ENCODE results near the gene ZNF697.

ZNF697 gene

DNA sequence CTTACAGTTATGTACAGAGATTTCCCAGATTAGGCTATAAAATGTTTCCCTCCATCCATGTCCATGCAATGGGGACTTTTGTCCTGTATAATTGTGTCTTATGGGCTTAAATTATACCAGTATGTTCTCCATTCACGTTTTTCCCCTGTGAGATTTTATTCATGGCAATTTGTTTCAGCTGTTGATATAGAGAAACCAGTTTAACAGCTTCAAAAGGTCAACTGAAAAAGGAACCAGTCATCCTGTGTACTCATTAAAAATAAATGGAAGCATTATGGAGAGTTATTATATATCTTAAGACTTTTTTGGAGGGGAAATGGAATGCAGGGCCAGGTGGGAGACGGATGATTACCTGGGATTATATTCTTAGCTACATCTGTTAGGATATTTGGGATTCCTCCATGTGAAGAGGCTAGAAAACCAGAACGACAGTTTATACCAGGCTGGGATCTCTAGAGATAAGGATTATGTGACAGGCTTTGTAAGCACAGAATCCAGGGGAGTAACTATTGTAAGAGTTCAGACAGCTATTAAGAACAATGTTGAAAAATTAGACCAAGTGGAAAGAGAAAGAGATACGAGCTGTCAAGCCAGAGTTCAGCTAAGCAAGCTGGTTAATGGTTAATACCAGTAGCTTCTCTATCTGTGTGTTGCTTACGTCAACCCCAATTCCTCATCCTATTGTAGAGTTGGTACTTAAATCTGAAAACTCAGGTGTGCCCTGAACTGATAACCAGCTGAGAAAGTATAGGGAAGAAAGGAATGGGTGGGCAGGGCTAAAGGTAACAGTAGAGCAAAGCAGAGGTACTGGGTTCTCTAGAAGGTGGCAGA is 12.4 kb upstream of the ZNF697 start:
- no peak for DNase-seq

DNA sequence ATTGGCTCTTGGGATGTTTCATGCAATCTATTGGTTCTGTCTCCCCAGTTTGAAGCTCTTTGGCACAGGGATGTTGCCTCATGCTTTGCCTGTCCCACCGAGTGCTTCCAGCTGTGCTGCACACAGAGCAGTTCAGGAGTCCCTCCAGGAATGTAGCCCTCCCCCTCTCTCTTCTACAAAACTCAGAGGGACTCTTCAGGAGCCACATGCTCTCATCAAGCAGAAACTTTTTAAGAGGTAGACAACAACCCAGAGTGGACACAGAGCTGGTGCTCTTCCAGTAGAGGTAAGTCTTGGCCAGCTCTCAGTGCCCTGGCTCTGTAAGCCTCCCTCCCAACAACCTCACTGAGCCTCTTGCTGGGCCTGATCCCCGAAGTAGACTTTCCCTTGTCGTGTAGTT is 11.6 kb upstream of the ZNF697 start:
- no peak for DNase-seq

DNA sequence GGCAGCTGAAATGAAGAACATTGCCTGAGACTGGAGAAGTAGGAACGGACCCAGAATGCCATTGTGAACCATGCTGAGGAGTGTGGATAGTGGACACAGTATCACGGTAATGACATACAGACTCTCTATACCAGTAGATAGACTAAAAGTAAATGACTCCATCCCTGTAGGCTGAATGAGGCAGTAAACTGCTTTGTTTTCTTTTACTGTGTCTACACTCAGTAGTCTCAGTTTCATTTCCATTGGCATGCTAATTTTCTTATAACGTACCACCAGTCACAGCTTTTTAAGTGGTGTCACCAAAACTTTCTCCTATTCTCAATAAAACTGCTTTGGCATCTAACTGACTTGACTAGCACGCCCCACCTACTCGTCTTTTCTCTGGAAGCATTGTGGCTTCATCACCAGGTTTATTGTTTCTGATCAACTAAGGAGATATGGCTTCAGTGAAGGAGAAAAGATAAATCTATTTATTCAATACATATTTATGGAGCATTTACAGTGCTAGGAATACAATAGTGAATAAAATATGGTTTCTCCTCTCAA is 8.4 kb upstream of the ZNF697 start:
- no peak for DNase-seq

DNA sequence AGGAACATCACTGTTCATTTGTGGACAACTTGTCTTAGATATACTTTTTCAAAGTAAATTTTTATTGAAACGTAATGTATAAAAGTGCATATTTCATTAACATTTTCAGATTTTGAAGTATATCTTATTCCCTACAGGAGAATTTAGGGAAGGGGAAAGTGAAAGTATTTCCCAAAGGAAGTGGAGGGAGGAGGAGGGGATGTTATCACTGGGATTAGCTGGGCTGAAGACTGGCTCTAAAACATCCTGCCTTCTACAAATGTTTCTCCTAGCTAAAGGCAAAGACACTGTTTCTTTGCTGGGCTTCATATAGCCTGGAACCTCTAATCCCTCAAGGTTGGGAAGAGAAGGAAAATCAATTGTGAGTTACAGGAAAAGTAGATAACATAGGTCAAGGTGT is 7.1 kb upstream of the ZNF697 start:
- DNase-seq = no peak

DNA sequence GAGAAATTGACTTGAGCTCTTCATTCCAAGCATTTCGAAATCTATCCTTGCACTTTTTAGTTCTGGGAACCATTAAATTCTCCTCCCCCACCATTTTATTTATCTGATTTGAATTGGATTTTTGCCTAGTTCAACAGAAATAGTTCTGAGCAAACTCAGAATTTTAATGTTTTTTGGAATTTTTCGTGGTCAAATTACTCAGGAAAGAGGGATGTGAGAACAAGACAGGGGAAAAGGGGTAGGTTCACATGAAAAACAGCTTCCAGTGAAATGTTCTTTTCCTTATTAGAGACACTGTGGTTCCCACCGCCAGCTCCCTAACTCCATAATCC is 5.7 kb upstream of the ZNF697 start:
- no peak for DNase-seq

DNA sequence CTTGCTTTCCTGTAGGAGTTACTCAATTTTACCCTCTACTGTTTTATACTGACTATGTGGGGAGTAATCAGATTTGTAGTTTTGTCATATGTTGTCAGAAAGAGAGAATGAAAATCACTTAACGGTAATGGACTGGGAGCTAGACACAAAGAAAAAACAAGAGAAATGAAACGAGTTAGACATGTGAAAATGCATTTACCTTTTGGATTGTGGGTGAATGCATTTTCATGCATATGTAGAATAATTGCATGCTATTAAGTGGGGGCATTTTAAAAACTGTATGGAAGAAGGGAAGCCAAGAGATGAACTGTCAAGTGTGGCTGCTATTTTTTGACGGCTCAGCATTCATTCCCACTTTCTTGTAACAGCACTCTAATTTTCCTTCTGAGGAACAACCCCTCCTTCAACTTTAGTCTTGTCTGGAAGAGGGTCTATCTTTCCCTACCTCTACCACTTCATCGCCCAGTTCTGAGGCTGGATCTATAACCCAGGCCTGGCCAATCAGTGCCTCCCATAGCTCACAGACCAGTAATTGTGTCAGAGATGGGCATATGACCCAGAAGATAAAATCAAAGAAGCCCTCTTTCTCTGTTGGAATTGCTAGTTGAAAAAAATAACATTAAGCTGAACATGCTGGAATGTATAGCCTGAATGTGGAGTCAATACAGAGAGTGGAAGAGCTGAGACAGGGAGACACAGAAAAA is 5.2 kb upstream of the ZNF697 start:
- no peak for DNase-seq

DNA sequence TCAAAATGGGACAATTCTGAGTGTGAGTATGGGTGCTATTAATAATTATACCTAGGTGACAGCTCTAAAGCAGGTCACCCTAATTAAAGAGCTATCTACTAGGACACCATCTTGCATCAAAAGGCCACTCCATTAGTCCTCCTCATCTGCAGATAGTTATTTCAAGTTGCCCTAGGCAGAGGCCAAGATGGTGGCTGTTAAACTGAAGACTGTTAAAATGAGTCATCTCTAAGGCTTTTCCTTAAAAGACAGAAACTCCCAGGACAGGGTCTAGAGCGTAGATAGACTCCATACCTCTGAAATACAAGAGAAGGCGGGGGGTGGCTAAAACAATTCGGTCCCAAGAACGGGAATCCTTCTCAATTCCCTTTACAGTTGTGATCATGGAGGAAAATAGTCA is 4.5 kb upstream of the ZNF697 start:
- no peak for DNase-seq

DNA sequence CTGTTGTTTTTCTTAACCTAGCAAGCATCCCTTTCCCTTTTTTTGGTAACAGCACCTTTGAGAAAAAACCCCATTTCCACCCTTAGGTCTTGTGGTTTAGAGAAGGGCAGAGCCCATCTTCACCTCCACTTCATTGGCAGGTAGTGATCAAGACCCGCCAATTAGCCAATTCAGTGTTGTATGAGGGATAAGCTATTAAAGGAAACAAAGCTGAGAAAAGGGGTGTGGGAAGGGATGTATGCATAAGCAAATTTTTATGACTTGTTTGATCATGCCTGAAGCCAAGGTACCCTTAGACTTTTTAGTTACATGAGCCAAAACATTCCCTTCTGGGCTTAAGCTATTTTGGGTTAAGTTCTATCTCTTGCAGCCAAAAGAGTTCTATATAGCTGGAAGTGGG is 3.6 kb upstream of the ZNF697 start:
- DNase-seq = no peak

DNA sequence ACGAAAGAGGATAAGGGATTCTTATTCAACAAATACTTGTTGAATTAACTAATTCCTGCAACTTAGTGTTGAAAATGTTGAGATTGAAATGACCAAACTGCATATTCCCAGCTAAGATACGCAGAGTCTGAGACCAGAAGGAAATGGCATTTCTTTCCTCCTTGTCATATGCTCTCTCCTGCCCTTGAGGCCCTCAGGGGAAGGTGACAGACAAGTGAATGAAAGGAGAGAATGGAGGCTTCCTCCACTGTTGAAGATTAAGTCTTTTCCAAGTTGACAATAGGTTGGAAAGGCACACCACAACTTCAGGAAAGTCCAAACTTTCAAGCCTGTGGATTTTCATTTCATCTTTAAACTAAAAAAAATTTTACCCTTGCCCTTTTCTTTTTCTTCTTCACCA is 3.1 kb upstream of the ZNF697 start:
- DNase-seq = no peak

DNA sequence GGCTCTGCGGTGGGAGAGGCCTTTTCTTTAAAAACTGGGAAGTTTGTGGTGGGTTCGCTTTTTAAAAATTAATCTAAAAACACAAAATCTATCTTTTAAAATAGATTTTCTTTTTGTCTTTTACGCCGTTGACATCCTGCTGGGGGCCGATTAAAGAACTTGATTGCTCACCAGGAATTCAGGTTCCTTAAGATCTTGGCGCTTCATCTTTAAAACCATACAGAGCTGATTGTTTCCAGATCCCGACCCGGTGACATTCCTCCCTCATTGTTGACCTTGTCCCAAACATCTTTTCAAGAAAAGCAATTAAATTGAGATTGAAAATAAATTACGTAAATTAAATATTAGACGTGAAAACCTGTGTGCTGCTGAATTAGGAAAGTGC is 546 bp upstream of the ZNF697 start:
- DNase-seq = peak; percentile 58

DNA sequence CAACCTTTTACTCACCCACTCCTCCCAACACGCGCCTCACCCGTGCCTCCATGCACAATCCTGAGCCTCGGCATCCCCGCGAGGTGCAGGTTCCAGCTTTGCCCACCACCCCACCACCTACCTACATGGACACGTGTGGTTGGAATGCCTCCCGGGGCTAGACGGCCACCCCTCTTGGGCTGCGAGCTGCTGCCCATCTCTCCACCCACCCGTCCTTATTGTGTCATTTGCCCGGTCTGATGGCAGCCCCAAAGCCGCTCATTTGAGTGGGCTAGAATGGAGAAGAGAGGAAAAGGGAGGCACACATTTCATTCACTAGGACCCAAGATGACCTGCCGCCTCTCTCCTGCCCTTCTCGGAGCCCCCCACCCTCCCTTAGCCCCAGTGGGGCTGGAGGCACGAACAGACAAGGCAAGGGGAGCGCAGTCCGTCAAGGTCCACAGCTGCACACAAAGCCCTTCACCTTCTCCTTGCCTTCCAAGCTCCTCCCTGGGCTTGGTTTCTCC is 785 bp downstream of the ZNF697 start:
- DNase-seq = no peak

DNA sequence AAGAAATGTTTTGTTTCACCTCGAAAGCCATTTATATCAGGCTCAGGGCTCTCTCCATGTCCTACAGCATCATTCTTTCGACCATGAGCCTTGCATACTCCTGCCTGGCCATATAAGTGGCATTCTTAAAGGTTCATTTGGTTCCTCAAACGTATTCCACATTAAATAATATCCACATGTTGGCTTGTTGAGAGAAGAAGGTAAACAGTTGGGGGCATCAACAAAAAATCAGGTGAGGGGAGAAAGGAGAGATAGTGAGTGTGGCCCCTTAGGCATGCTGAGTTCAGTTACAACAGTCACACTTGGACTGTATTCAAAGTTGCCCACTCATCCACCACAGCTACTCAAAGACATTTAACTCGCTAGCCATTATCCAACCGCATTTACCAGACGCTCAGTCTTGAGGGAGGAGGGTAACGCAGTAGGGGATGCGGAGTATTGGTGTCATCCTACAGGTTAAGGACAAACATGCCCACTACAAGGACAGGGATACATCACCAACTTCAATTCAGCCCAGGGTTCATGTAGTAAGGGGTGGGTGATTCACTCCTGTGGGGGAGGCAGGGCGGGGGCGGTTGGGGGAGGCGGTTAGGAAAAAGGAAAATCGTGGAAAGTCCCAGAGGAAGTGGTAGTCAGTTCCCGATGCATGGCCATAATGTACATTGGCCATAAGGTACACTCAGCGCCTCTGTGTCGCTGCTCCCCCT is 1.4 kb downstream of the ZNF697 start:
- DNase-seq = no peak

DNA sequence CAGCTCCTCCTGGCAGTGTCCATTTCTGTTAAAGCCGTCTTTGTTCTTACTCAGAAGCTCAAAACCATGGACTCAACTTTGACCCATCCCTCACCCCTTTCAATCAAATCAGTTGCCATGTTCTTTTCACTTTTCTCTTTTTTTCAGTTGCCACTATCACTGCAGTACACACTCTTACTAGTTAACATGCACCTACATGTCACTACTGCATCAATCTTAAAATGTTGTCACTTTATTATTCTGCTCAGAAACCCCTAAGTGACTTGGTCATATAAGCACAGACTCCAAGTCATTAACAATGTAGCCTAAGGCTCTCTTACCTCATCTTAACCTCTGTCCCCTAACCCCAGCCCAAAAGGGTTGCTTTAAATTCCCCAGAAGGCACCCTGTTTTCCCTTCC is 9.0 kb downstream of the ZNF697 start:
- no peak for DNase-seq

DNA sequence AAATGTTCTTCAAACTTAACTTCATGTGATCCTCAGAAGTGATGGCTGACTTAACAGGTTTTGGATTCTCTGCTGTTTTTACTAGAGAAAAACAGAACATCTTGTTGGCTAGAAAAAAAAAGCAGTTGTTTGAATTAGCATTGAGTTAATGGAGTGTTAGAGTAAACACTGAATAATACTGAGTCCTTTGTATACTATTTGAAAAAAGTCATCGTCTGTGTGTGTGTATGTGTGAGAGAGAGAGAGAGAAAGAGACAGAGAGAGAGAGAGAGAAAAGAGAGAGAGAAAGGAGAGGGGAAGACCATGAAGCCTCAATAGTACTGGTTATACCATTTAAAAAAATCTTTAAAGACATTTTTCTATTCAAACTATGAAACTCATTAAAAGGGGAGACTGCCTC is 10.4 kb downstream of the ZNF697 start:
- no peak for DNase-seq

DNA sequence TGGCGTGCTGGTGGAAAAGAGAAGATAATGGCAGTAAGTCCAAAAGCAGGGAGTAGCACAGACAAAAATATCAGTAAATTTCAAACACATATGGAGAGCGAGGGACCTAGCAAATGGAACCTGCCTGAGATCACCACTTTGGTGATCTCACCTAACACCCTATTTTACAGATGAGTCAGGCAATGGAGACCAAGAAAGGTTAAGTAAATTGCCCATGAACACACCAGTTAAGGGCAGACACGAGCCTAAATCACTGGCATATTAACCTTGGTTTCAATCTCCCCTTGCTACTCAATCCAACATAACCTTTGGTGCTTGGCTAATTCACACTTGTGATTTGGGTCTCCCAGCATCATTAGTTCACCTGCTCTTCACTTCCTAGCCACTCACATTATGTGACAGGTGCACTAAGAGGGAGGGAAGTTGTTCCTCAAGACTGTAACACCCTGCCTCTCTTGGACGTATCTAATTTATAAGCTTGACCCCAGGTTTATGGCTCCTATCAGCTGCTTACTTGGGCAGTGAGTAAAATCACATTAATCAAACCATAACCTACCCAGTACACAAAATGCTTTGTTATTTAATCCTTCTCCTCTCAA is 11.5 kb downstream of the ZNF697 start:
- DNase-seq = no peak

DNA sequence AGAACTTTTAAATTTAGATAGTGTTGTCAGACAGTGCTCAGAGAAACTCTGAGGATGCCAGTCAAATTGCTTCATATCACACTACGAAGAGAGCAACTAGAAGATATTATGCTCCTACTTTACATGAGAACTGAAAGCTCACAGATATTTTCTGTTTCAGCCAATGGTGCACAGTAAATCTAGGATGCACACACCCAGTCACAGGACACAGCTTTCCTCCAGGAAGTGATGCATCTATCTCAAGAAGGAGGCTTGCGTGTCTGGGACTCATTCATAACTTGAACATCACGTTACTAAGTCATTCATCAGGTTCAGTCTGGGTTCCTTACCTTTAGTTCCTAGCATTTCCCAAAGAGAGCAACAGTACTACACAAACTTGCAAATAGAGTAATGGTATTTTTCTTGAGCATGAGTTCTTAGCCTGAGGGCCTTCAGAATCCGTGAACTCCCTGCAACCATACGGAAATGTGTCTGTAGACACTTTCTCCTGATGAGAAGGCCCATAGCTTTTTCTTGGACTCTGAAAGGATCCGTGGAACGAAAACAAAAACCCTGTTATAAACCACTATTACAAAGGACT is 12.2 kb downstream of the ZNF697 start:
- DNase-seq = no peak

DNA sequence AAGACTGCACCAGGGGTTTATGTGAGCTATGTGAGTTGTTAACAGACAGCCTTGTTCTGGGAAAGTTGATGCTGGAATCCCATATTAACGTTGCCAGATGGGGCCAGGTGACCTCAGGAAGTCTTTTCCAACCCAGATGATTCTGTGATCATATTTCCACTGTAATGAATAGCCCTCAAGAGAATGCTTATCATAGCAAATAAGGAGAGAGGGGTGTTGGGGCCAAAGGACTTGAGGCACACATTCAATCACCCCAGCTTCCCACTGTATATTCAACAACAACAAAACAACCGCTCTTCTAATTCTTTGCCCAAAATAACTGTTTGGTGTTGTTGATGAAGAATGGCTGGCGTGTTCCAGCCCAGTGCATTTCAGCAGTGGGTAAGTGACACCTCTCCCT is 14.1 kb downstream of the ZNF697 start:
- no peak for DNase-seq

DNA sequence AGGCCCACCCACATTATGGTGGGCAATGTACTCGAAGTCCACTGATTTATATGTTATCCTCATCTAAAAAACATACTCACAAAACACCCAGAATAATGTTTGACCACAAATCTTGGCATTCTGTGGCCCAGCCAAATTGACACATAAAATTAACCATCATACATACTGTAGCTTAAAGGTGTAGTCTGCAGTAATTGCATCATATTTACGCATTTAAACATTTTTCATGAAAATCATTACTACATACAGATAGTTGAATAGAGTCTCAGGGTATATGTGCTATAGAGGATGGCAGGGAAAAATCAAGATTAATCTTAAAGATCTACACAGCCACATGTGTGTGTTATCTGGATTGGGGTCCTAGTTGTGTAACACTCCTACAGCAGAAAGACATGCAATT is 14.5 kb downstream of the ZNF697 start:
- DNase-seq = no peak

DNA sequence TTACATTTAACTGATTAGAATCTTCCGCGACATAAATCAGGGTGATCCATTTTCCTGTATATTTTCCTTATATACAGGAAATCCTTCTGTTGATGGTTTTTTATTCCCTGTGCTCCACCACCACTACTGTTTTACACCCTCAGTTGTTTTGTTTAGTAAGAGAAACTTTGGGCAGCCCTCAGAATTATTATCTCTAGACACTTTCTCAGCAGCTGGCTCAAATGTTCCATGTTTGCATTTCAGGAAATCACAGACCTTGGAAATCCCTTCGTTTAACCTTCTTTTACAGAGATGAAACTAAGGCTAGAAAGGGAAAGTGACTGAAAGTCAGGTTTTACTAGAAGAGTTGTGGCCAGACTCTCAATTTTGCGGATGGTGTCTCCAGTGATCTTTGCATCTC is 15.2 kb downstream of the ZNF697 start:
- no peak for DNase-seq

DNA sequence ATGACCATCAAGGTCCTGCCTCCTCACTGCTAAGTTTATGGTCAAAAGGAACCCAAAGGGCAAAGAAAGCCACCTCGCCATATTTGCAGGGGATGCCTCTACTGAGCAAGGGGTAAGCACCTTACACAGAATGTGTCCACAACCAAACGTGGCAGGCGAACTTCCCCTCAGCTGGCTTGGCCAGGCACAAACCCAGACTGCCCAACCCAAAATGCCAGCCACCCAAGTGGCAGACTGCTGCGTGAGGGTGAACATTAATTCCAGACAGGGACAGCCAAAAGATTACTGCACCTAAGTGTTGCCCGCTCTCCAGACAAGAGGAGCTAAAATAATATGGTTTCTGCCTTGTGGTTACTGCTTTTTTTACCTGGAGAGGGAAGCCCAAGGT is 16.0 kb downstream of the ZNF697 start:
- DNase-seq = no peak

DNA sequence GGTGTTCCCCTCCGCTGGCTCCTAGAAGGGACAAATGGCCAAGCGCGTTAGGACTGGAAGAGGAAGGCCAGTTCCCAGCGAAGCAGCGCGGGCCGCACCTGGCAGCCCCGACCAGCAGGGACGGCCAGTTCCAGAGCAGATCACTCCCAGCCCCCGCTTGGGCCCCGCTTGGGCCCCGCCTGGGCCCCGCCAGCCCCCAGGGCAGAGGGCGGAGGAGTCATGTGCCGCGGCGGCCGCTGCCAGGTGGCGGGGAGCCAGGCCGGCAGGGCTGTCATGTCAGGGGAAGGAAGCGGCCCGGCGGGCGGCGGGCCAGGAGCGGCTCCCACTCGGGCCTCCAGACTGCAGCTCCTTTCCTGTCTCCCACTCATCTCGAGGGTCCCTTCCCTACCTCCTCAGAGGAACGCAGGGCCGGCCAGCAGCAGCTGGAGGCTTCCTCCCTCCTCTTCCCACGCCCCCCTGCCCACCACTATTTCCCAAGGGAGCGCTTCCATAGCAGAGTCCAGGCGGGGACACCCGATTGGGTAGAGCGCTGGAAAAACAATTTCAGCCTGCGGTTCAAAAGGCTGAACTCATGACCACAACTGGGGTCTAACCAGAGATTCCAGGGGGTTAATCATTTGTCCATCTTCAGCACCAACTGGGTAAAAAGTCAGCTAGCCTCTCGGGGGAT is 16.5 kb downstream of the ZNF697 start:
- DNase-seq = peak; percentile 43

DNA sequence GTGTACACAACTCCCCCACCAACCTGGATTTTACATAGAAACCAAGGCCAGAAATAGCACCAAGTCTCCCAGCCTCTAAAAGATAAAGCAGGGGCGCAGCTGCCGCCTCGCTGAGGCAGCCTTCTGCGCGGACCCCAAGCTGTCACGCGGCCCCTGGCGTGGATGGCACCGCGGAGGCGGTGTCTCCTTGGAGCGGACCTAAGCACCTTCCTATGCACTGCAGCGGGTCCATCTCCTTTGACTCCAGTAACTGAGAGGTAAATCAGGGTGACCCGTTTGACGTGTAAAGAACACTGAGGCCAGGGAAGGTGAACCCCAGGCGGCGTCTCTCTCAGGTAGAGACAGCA is 17.0 kb downstream of the ZNF697 start:
- DNase-seq = no peak

DNA sequence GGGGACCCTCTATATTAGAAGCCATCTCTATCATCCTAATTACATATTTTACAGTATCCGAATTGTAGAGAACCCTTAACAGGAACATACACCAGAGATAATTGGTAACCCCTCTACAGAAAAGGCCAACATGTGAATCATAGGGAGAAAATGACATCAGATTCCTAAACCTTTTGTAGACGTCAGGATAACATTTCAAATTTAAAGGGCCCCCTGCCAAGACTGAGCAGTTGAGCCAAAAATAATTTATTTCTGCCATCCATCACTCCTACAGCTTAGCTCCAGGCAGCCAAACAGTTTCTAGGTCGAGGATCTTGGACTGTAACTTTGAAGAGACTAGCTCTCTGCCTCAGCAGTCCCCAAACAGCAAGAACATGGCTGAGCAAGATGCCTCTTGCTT is 21.2 kb downstream of the ZNF697 start:
- DNase-seq = no peak

Measured in OCI-M1 (cell line).